ENCODE results near the gene PBRM1.

PBRM1 gene

DNA sequence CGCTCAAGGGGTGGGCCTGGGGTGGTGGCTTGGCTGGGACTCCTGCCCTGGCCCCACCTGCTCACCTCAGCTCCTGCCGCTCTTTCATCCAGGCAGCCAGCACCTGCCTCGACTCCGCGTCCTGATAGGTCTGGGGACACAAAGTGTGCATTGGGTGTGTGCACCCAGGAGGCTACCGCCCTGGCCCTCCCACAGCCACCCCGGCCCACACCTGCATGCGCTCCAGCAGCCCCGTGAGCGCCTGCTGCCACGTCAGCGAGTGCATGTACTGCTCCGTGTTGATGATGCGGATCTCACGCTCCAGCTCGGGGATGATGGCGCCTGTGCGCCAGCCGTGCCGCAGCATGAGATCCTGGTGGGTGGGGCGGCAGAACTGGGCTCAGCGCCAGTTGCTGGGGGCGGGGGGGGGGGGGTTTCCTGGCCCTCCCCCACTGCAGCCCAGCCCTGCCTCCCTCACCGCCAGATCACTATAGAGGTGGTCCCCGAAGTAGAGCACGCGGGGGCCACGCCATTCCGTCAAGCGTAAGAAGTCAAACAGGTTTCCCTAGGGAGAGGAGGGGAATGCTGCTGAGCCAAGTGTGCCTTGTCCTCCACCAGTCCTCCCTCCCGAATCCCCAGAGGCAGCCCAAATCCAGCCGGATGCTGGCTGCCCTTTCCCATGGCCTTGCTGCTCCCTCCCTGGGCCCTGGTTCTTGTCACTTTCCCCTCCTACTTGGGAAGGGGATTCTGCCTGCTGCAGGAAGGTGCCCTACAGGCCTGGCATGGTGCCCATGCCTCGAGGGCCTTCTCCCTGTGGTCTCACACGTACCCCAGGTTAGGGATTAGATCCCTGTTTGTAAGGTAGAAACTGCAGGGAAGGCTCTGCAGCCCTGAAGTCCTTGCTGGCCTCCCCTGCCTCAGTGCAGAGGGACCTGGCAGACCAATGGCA lies 160.7 kb downstream of the PBRM1 start:
- no peak for DNase-seq (ENCODE audit: low read depth, low spot score)

- DNase-seq (ENCODE audit: low read depth, low spot score) = no peak
Measured at GRCh38 chr3:52524258-52524751, 161.4 kb downstream of the PBRM1 start.

GRCh38 chr3:52523386-52524257 lies 162.1 kb downstream of the PBRM1 start:
- no peak for DNase-seq (ENCODE audit: low read depth, low spot score)

- DNase-seq (ENCODE audit: low read depth, low spot score) = no peak
Measured at GRCh38 chr3:52522651-52523251, 163.0 kb downstream of the PBRM1 start.

- no peak for DNase-seq (ENCODE audit: low read depth, low spot score)
Measured at GRCh38 chr3:52521881-52522650, 163.6 kb downstream of the PBRM1 start.

- no peak for DNase-seq (ENCODE audit: low read depth, low spot score)
Measured at GRCh38 chr3:52521488-52521824, 164.3 kb downstream of the PBRM1 start.

- DNase-seq (ENCODE audit: low read depth, low spot score) = no peak
Measured at GRCh38 chr3:52520716-52521487, 164.8 kb downstream of the PBRM1 start.

DNA sequence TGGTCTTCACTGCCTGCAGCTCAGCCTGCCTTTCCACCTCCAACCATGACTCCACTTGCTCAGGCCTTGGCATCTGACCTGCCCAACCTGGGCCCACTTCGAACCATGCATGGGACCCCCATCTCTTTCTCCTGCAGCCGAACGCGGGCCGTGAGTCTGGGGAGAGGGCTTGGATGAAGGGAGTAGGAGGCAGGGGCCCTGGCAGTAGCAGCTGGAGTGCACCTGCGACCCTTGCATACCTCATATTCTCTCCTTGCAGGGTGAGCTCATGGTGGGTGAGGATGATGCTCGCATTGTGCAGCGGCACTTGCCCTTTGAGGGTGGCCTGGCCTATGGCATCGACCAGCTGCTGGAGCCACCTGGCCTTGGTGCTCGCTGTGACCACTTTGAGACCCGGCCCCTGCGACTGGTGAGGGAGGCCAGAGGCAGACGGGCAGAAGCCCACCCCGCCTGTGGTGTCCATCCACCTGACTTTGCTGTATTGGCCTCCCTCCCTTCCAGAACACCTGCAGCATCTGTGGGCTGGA lies 165.5 kb downstream of the PBRM1 start:
- DNase-seq (ENCODE audit: low read depth, low spot score) = no peak

DNA sequence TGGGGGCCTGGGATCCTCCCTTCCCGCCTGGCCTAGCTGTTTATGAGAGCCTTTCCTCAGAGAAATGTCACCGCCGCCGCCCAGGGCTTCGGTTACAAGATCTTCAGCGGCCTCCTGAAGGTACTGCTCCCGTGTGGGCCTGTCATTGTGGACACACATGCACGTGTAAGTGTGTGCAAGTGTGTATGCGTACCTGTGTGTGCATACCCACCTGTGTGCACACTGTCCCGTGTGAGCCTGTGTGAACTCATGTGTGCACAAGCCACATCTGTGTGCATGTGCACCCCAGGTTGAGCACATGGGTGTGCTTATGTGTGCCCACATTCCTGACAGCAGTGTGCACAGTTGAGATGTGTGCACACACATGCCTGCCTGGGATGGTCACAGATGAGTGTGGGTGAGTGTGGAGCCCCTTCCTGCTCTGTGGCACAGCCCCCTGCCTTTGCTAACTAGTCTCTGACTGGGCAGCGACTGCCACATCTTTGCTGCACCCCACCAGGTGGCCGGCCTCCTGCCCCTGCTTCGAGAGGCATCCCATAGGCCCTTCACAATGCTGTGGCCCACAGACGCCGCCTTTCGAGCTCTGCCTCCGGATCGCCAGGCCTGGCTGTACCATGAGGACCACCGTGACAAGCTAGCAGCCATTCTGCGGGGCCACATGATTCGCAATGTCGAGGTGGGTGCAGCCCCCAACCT lies 166.1 kb downstream of the PBRM1 start:
- DNase-seq (ENCODE audit: low read depth, low spot score) = no peak

DNA sequence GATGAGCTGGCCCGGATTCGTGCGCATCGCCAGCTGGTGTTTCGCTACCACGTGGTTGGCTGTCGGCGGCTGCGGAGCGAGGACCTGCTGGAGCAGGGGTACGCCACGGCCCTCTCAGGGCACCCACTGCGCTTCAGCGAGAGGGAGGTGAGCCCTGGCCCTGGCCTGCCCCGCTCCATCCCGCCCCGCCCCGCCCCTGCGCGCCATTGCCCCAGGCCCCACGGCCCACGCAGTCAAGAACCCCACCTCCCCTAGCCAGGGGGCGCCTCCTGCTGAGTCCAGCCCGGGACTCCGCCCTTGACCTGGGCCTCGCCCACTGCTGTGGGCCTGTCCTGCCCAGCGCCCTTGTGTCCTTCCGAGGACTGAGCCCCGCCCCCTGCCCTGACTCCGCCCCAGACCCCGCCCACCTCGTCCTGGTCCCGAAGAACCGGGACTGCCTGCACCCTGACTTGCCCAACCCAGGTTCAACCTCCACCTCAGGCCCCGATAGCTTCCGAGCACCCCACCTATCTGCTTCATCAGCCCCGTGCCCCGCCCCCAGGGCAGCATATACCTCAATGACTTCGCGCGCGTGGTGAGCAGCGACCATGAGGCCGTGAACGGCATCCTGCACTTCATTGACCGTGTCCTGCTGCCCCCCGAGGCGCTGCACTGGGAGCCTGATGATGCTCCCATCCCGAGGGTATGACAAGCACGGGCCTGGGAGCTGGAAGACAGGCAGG lies 166.8 kb downstream of the PBRM1 start:
- no peak for DNase-seq (ENCODE audit: low read depth, low spot score)

- DNase-seq (ENCODE audit: low read depth, low spot score) = no peak
Measured at GRCh38 chr3:52517796-52518722, 167.7 kb downstream of the PBRM1 start.

GRCh38 chr3:52516509-52517195 lies 169.1 kb downstream of the PBRM1 start:
- no peak for DNase-seq (ENCODE audit: low read depth, low spot score)

DNA sequence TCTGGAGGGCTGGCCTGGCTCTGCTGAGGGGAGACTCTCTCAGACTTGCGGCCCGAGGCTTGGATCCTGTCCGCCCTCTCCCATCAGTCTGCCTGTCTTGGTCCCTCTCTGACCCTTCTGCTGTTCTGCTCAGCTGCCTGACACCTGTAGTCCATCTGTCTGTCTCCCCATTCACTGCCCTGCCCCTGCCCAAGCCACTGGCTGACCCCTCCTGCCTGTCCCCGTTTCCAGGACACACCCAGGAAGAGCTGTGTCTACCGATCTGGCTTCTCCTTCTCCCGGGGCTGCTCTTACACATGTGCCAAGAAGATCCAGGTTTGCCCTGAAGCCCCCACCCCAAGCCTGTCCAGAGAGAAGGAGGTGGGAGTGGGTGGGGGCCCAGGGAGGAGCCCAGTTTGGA lies 170.5 kb downstream of the PBRM1 start:
- DNase-seq (ENCODE audit: low read depth, low spot score) = no peak

- DNase-seq (ENCODE audit: low read depth, low spot score) = no peak
Measured at GRCh38 chr3:52514576-52514975, 171.1 kb downstream of the PBRM1 start.

DNA sequence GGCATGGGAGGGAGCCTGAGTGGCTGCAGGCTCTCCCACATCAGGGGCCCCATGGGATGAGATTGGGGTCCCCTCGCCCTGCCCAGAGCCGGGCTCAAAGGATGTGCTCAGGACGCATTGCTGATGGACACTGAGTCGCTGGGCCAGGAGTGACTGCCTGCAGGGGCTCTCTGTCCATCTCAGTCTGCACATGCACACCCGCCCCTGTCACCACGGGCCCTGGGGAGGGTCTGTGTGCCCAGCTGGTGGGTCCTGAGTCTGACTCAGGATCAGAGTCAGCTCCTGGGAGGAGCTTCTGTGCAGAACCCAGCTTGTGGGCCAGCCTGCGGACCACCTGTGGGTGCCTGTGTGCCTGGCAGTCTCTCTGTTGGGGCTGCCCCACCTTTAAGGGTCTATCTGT lies 172.4 kb downstream of the PBRM1 start:
- DNase-seq (ENCODE audit: low read depth, low spot score) = no peak

DNA sequence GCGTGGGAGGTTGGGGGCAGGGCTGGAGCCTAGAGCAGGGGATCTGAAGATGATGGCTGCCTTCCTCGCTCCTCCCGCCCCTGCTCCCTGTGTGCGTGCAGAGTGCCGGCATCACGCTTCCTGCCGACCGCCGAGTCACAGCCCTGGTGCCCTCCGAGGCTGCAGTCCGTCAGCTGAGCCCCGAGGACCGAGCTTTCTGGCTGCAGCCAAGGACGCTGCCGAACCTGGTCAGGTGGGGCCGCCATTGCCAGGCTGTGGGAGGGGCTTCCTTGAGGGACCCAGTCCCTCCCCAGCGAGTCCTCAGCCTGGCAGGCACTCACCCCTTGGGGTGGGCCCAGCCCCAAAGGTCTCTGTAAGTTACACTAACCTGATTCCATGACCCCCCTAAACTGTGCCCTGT lies 173.0 kb downstream of the PBRM1 start:
- DNase-seq (ENCODE audit: low read depth, low spot score) = no peak

DNA sequence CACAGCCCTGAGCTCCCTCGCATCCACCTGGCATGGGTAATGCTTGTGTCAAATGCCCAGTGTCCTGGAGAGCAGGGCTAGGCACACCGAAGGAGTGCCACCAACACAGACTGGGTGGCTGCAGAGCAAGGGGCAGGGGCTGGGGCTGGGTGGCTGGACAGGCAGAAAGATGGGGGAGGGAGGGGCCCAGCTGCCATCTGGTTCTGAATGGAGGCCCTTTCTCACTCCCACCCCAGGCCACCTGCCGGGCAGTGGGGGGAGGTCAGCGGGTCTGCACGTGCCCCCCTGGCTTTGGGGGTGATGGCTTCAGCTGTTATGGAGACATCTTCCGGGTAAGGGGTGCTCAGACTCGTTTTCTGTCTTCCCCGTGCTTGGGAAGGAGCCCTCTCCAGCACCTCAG lies 173.6 kb downstream of the PBRM1 start:
- no peak for DNase-seq (ENCODE audit: low read depth, low spot score)

Data from brain pericyte (primary cell).